Lung (tissue), 12 donors: ENCODE results near the gene ARHGAP15. TPM values are rescaled to one million over a fixed set of nuclear protein-coding genes. Genes with fewer than 3 reads are reported as not detected.

Source experiments
- ATAC-seq: fragments of 200-7000 bp; cut with Tn5 transposase; one replicate; pipeline ENCODE4 v1.9.1; 2020; ENCODE audit warnings: moderate number of reproducible peaks; ENCODE audit not compliant: insufficient read depth, low FRiP score
- DNase-seq, 3 donors: peaks; one replicate each; pipeline ENCODE4 v3.0.0-alpha.2; 2013 to 2017
- H3K27ac ChIP-seq, 2 donors: one replicate each; pipeline ENCODE4 v1.5.1; 2013; ENCODE audit warnings: mild to moderate bottlenecking in 2 of 2, moderate library complexity in 2 of 2, control low read depth in 1 of 2, inconsistent platforms in 1 of 2, low read depth in 1 of 2, low read length in 1 of 2
- H3K27me3 ChIP-seq, 3 donors: one replicate each; pipeline ENCODE4 v1.5.1; 2013; ENCODE audit warnings: low read length in 2 of 3; ENCODE audit not compliant: control insufficient read depth in 3 of 3, insufficient read depth in 3 of 3
- H3K36me3 ChIP-seq, 4 donors: one replicate each; pipeline ENCODE4 v1.5.1; 2013; ENCODE audit warnings: low read length in 4 of 4, mild to moderate bottlenecking in 1 of 4, moderate library complexity in 1 of 4; ENCODE audit not compliant: control insufficient read depth in 4 of 4, insufficient read depth in 4 of 4
- H3K4me1 ChIP-seq, 5 donors: one replicate each; pipeline ENCODE4 v1.5.1; 2013; ENCODE audit warnings: low read length in 5 of 5, mild to moderate bottlenecking in 2 of 5, moderate library complexity in 1 of 5; ENCODE audit not compliant: control insufficient read depth in 5 of 5, insufficient read depth in 5 of 5
- H3K4me3 ChIP-seq: one replicate; pipeline ENCODE4 v1.5.1; 2013; ENCODE audit warnings: mild to moderate bottlenecking, control low read depth, moderate library complexity
- H3K9ac ChIP-seq, 2 donors: one replicate each; pipeline ENCODE4 v1.5.1; 2013; ENCODE audit warnings: low read length in 2 of 2, control low read depth in 1 of 2; ENCODE audit not compliant: insufficient read depth in 1 of 2
- H3K9me3 ChIP-seq, 4 donors: one replicate each; pipeline ENCODE4 v1.5.1; 2013; ENCODE audit warnings: low read length in 3 of 4, mild to moderate bottlenecking in 1 of 4, moderate library complexity in 1 of 4; ENCODE audit not compliant: control insufficient read depth in 4 of 4, insufficient read depth in 3 of 4
- WGBS, 2 donors: extraction: QIAGEN DNeasy Blood & Tissue Kit; methylation state at CpG; one replicate each; pipeline ENCODE4 v1.1.7; 2013; 5-methylcytosine and 5-hydroxymethylcytosine counted together
- polyA plus RNA-seq, 2 donors: library from polyadenylated mRNA; stranded (reverse); fragments of 200-250 nt; gene quantifications; one replicate each; pipeline ENCODE4 v1.2.1, GENCODE V29; 2013
- total RNA-seq, 2 donors: library from RNA; depleted of rRNA in 1 of 2; stranded (reverse); fragments of >200 nt in 1 of 2; gene quantifications; one replicate each; pipeline ENCODE4 v1.2.1, GENCODE V29; 2014 to 2021
- TF ChIP-seq, protein P1 (sequence below): IDR thresholded peaks from 2 replicates; pipeline ENCODE4 v1.5.1; 2012; ENCODE audit warnings: mild to moderate bottlenecking; ENCODE audit errors: control extremely low read depth, extremely low read depth
- donor health status: control.
- donor health status: control.
- donor health status: Bipolar disorder and iron deficiency.
- donor health status: healthy.
- donor health status: DM: yes; HTN: yes; CAD: no.

ARHGAP15 gene
- total and polyA plus RNA-seq, 4 donors, result 5.9 to 74.3 (median 13.2) TPM

DNA sequence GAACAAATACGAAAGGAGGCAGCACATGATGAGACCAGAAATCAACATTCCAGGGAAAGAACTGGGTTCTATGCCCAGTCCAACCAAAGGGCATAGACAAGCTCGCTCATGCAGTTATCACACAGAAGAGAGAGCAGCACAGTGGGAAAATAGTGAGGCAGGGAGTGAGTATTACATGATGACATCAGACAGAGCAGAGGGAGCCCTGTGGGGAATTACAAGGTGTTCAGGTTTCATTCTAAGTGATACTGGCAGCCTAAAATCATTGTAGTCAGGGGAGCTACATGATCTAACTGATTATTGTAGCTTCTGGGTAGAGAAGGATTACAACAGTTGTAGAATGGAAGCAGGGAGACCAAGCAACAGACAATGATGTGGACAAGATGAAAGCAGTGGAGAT, 658.5 kb downstream of the ARHGAP15 start:
- WGBS, 2 donors, result 87 to 92% methylated on average over 2 of the region's 2 CpGs
- peaks cover 0 to 3% (median 0%) of the 10 kb centered on the region in 4 donors for H3K9me3 ChIP-seq
- ATAC-seq, result no peak

DNA sequence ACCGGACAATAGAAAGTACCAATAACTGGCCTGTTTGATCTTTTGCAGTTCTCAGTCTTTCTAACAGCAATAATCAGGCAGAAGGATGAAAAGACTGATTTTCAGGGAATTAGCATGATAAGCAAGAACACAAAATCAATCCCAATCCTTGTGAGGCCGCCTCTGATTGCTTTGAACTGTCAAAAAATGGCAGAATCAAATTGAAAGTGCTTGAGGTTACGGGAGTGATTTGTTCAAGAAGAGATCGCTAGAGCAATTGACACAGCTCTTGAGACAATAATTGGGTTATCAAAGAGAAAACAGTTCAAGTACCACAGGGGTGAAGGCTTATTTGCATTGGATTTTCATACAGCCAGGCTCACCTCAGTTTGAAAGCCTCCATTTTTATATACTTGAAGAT, 663.4 kb downstream of the ARHGAP15 start:
- TF ChIP-seq, protein P1, sequence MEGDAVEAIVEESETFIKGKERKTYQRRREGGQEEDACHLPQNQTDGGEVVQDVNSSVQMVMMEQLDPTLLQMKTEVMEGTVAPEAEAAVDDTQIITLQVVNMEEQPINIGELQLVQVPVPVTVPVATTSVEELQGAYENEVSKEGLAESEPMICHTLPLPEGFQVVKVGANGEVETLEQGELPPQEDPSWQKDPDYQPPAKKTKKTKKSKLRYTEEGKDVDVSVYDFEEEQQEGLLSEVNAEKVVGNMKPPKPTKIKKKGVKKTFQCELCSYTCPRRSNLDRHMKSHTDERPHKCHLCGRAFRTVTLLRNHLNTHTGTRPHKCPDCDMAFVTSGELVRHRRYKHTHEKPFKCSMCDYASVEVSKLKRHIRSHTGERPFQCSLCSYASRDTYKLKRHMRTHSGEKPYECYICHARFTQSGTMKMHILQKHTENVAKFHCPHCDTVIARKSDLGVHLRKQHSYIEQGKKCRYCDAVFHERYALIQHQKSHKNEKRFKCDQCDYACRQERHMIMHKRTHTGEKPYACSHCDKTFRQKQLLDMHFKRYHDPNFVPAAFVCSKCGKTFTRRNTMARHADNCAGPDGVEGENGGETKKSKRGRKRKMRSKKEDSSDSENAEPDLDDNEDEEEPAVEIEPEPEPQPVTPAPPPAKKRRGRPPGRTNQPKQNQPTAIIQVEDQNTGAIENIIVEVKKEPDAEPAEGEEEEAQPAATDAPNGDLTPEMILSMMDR, result no peak
- H3K4me1 ChIP-seq, result peaks cover 0 to 12% (median 0%) of the 10 kb centered on the region in 5 donors
- ATAC-seq (no peak), DNase-seq (no peak)
- no peaks in the 10 kb centered on the region for H3K36me3 ChIP-seq
- no peaks in the 10 kb centered on the region for H3K27me3 ChIP-seq
- no peak overlapping the region for H3K27ac ChIP-seq
- no peak overlapping the region for H3K9ac ChIP-seq
- WGBS, 2 donors, result 70 to 84% methylated on average over 4 of the region's 4 CpGs
- peaks cover 0 to 3% (median 0%) of the 10 kb centered on the region in 4 donors for H3K9me3 ChIP-seq
- H3K4me3 ChIP-seq, result no peak overlapping the region

More for the DNA sequence above, 658.5 kb downstream of the ARHGAP15 start:
- Histone ChIP-seq H3K27ac (no peak overlapping the region), H3K36me3 (no peaks in the 10 kb centered on the region), H3K27me3 (no peaks in the 10 kb centered on the region), H3K9ac (no peak overlapping the region), H3K4me1 (peaks cover 0 to 33% (median 5%) of the 10 kb centered on the region in 5 donors), H3K4me3 (no peak overlapping the region)
- TF ChIP-seq, protein P1, result no peak
- no peak for DNase-seq

DNA sequence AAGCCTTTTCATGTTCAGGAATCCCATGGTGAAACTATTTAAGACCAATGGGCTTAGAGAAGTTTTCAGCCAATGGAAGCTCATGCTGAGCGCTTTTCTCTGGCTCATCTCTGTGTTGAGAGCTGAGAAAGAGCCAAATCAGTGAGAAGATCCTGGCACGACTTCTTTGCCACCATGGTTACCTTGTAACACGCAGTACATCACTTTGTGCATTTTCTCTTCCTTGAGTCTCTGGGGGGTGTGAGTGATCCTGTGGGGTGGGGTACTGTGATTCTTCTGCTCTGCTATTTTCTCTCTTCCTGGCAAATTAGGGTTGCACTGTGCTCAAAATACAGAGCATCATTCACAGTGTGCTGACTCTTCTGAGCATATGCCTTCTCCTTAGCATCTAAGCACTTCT, 664.2 kb downstream of the ARHGAP15 start:
- TF ChIP-seq, protein P1, result no peak
- H3K27me3 ChIP-seq, result no peaks in the 10 kb centered on the region
- H3K9me3 ChIP-seq, result peaks cover 0 to 3% (median 0%) of the 10 kb centered on the region in 4 donors
- peaks cover 0 to 5% (median 0%) of the 10 kb centered on the region in 5 donors for H3K4me1 ChIP-seq
- H3K4me3 ChIP-seq, result no peak overlapping the region
- no peaks in the 10 kb centered on the region for H3K36me3 ChIP-seq
- DNase-seq (no peak), ATAC-seq (no peak)
- 87 to 96% methylated on average over 3 of the region's 3 CpGs for WGBS, 2 donors
- H3K9ac ChIP-seq, result no peak overlapping the region
- H3K27ac ChIP-seq, result no peak overlapping the region

DNA sequence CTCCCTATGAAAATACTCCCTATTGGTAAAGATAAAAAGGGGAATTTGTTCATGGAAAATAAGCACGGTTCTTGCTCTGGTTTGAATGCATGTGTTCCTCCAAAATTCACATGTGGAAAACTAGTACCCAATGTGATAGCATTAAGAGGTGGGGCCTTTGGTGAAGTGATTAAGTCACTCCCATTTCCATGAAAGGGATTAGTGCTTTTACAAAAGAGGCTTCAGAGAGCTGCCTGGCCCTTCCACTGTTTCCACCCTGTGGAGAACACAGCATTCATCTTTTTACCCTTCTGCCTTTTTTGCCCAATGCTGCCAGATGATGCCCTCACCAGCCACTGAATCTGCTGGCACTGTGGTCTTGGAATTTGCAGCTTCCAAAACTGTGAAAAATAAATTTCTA, 666.8 kb downstream of the ARHGAP15 start:
- DNase-seq (no peak), ATAC-seq (no peak)
- H3K27me3 ChIP-seq, result no peaks in the 10 kb centered on the region
- H3K27ac ChIP-seq, result no peak overlapping the region
- H3K36me3 ChIP-seq, result no peaks in the 10 kb centered on the region
- no peak overlapping the region for H3K9ac ChIP-seq
- no peak overlapping the region for H3K4me3 ChIP-seq
- peaks cover 0 to 3% (median 0%) of the 10 kb centered on the region in 5 donors for H3K4me1 ChIP-seq
- TF ChIP-seq, protein P1, result no peak
- H3K9me3 ChIP-seq, result peaks cover 0 to 3% (median 0%) of the 10 kb centered on the region in 4 donors
- WGBS, 2 donors, result 95 to 96% methylated on average over 1 of the region's 1 CpG
